Effector memory CD4-positive, alpha-beta T cell (primary cell): ENCODE data around the gene PTPRN2.

Source experiments
- DNase-seq, 3 donors: peaks; one replicate each; pipeline ENCODE4 v3.0.0-alpha.2; 2020
- H3K27ac ChIP-seq: 2 replicates; pipeline ENCODE4 v1.7.0; 2013; ENCODE audit warnings: mild to moderate bottlenecking, low read length, moderate library complexity; ENCODE audit not compliant: insufficient read depth, poor library complexity, severe bottlenecking
- H3K27me3 ChIP-seq: replicated peaks from 2 replicates; pipeline ENCODE4 v1.7.0; 2013; ENCODE audit warnings: mild to moderate bottlenecking, low read length; ENCODE audit not compliant: insufficient read depth, control insufficient read depth, poor library complexity, severe bottlenecking
- H3K36me3 ChIP-seq: 2 replicates; pipeline ENCODE4 v1.7.0; 2013; ENCODE audit warnings: mild to moderate bottlenecking, low read length, moderate library complexity; ENCODE audit not compliant: control insufficient read depth, insufficient read depth
- H3K4me1 ChIP-seq: 2 replicates; pipeline ENCODE4 v1.7.0; 2013; ENCODE audit warnings: low read length, mild to moderate bottlenecking; ENCODE audit not compliant: control insufficient read depth, insufficient read depth, poor library complexity, severe bottlenecking
- H3K4me3 ChIP-seq: 2 replicates; pipeline ENCODE4 v1.7.0; 2013; ENCODE audit warnings: low read length, low read depth, mild to moderate bottlenecking; ENCODE audit not compliant: insufficient read depth, poor library complexity, severe bottlenecking
- H3K9me3 ChIP-seq: 2 replicates; pipeline ENCODE4 v1.7.0; 2013; ENCODE audit warnings: mild to moderate bottlenecking, low read length, moderate library complexity; ENCODE audit not compliant: control insufficient read depth

Gene PTPRN2

GRCh38 chr7:157687158-157687557 lies 900.5 kb downstream of the PTPRN2 start:
- Histone ChIP-seq H3K9me3 (no peaks in the 10 kb centered on the region), H3K4me3 (no peak overlapping the region), H3K27me3 (peaks cover 90% of the 10 kb centered on the region), H3K27ac (no peak overlapping the region), H3K4me1 (peaks cover 37% of the 10 kb centered on the region), H3K36me3 (no peaks in the 10 kb centered on the region)
- no peak for DNase-seq

- Histone ChIP-seq H3K27ac (no peak overlapping the region), H3K4me1 (peaks cover 30% of the 10 kb centered on the region), H3K4me3 (no peak overlapping the region), H3K9me3 (no peaks in the 10 kb centered on the region), H3K27me3 (peaks cover 86% of the 10 kb centered on the region), H3K36me3 (no peaks in the 10 kb centered on the region)
- no peak for DNase-seq
These were observed 901.2 kb downstream of the PTPRN2 start for GRCh38 chr7:157686285-157686894.

GRCh38 chr7:157685430-157686284 lies 902.0 kb downstream of the PTPRN2 start:
- no peak for DNase-seq
- no peaks in the 10 kb centered on the region for H3K9me3 ChIP-seq
- no peak overlapping the region for H3K27ac ChIP-seq
- peaks cover 28% of the 10 kb centered on the region for H3K4me1 ChIP-seq
- H3K36me3 ChIP-seq: no peaks in the 10 kb centered on the region
- no peak overlapping the region for H3K4me3 ChIP-seq
- H3K27me3 ChIP-seq: peaks cover 85% of the 10 kb centered on the region

DNA sequence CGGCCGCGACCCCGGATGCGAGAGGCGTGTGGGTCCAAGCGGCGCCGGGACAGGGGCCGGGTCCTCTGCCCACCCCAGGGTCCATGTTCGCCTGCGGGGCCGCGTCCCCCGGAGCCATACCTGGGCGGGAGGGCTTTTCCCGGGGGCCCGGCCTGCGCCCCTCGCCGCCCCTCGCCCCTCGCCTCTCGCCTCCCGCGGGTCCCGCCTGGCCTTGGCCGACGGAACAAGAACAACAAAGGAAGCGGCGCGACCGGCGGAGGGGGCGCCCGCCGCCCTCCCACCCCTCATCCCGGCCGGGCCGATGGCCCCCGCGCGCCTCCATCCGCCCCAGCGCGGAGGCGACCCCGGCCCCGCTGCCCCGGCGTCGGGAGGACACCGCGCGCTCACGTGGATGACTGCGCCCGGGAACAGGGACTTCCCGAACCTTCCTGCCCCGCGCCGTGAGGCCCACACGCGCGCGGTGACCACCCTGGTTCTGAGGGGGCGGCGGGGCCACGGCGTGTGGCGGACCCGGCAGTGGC lies 902.7 kb downstream of the PTPRN2 start:
- Histone ChIP-seq H3K27me3 (peaks cover 87% of the 10 kb centered on the region), H3K27ac (no peak overlapping the region)

DNA sequence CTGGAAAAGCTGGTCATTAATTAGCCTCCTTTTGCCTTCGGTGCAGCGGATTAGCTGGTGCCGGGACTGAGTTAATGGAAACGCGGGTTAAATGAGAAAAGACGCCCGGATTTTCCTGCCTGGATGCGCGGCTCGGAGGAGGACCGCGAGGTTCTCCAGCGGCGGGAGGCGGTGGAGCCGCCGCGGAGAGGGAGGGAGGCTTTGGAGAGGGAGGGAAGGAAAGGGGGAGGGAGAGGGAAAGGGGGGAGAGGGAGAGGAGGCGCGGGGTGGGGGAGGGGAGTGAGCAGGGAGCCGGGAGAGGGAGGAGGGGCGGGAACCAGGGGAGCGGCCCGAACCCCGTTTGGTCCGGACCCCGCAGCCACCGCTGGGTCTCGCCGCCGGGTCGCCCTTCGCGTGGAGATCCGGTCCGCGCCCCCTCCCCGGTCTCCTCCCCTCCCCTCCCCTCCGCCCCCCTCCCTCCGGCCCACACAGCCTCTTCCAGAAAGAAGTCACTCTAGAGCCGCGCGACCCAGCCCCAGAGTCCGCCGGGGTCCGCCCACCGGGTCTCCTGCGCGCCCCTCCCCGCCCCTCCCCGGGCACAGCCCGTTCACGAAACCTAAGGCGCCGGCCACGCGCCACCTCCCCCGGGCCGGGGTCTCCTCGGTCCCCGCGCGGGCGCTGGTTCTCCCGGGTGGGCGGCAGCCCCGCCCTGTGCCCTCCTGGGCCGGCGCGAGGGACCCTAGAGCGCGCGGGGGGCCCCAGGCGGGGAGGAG lies 903.3 kb downstream of the PTPRN2 start:
- H3K4me1 ChIP-seq: peaks cover 18% of the 10 kb centered on the region
- no peaks in the 10 kb centered on the region for H3K36me3 ChIP-seq
- H3K27me3 ChIP-seq: peaks cover 85% of the 10 kb centered on the region
- no peak for DNase-seq
- no peak overlapping the region for H3K4me3 ChIP-seq
- H3K9me3 ChIP-seq: no peaks in the 10 kb centered on the region
- H3K27ac ChIP-seq: no peak overlapping the region

More for the DNA sequence above, 902.7 kb downstream of the PTPRN2 start:
- no peaks in the 10 kb centered on the region for H3K9me3 ChIP-seq
- peaks cover 24% of the 10 kb centered on the region for H3K4me1 ChIP-seq
- DNase-seq: no peak
- no peak overlapping the region for H3K4me3 ChIP-seq
- H3K36me3 ChIP-seq: no peaks in the 10 kb centered on the region

DNA sequence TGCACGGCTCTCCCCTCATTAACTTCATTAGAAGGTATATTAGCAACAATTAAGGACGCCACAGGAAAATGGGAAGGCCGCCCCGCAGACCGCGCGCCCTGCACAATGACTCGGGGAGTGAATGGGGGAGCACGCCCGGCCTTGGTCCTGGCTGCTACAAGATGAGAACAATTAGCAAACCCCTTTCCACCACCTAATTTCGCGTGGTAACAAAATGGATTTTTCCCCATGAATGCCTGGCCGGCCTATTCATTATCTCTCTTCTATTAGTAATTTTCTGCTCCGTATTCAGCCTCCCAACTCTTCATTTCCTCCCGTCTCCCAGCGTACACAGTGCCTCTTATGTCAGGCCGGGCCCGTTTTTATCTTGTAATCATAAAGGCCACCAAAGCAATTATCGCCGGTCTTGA lies 903.9 kb downstream of the PTPRN2 start:
- Histone ChIP-seq H3K36me3 (no peaks in the 10 kb centered on the region), H3K27me3 (peaks cover 81% of the 10 kb centered on the region), H3K9me3 (no peaks in the 10 kb centered on the region), H3K4me1 (peaks cover 14% of the 10 kb centered on the region), H3K4me3 (no peak overlapping the region), H3K27ac (no peak overlapping the region)
- no peak for DNase-seq

DNA sequence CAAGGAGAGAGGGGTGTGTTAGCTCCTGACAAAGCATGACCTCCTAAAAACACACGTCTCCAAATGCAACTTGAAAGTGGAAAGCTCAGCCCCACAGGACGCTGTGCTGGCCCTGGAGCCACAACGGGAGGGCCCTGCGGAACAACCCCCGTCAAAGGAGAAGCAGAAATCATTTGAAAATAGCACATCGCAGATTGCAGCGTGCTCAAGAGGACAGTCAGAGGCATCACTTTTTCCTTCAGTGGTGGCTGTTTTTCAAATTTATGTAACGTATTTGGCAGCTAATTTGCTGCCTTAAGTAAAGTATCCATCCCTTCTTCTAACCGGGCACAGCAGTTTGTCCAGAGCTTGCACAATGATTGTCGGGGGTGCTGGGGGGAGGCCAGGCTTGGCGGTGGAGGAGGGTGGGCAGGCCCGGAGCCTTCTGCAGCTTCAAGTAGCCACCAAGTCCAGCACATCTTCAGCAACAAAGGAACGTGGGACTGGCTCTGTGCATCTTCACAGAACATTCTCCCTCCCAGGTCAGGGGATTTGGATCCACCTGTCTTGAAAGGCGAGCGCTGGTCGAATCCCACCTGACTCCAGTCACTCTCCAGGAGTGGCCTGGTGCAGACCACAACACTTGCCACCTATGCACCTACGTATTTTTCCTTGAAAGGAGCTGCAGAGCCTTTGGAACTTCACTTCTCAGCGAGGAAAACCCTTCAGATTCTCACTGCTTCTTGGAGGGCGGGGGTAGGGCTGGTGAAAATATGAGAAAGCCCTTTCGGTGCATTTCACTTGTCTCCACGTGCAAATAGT lies 904.5 kb downstream of the PTPRN2 start:
- Histone ChIP-seq H3K4me1 (peaks cover 9% of the 10 kb centered on the region), H3K9me3 (no peaks in the 10 kb centered on the region), H3K27me3 (peaks cover 75% of the 10 kb centered on the region), H3K36me3 (no peaks in the 10 kb centered on the region), H3K27ac (no peak overlapping the region), H3K4me3 (no peak overlapping the region)
- no peak for DNase-seq

GRCh38 chr7:157682064-157682945 lies 905.3 kb downstream of the PTPRN2 start:
- Histone ChIP-seq H3K4me1 (peaks cover 9% of the 10 kb centered on the region), H3K9me3 (no peaks in the 10 kb centered on the region), H3K27ac (no peak overlapping the region), H3K36me3 (no peaks in the 10 kb centered on the region), H3K27me3 (peaks cover 68% of the 10 kb centered on the region), H3K4me3 (no peak overlapping the region)
- DNase-seq: no peak

DNA sequence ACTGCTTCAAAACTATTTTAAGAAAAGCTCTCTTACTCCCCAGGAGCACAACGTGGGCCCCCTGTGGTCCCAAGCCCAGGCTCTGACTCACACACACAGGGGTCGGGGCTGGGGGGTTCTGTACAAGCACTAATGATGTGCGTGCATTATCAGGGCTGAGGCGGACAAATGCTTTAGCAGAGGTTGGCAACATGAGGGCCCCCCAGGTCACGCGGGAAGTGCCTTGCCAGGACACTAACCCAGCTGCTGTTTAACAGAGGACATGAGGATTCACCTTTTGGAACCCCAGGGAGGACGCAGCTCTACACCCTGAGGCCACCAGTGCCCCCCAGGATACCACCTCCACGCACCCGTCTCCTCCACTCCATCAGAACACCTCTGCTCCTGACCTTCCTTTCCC lies 908.0 kb downstream of the PTPRN2 start:
- H3K4me3 ChIP-seq: no peak overlapping the region
- H3K9me3 ChIP-seq: no peaks in the 10 kb centered on the region
- peaks cover 42% of the 10 kb centered on the region for H3K27me3 ChIP-seq
- H3K4me1 ChIP-seq: peaks cover 2% of the 10 kb centered on the region
- H3K27ac ChIP-seq: no peak overlapping the region
- H3K36me3 ChIP-seq: no peaks in the 10 kb centered on the region
- DNase-seq: no peak
